Eye (tissue), 1 donor: Measurements from ENCODE around the gene ARHGAP8.

Source experiments
- DNase-seq: peaks from one replicate; pipeline ENCODE4 v3.0.0-alpha.2; 2015

Gene ARHGAP8

GRCh38 chr22:44807232-44807631, 54.9 kb downstream of the ARHGAP8 start:
- DNase-seq, result no peak

GRCh38 chr22:44807915-44808690, 55.7 kb downstream of the ARHGAP8 start:
- DNase-seq, result peak; percentile 43

GRCh38 chr22:44809456-44809855, 57.1 kb downstream of the ARHGAP8 start:
- DNase-seq, result no peak

- no peak for DNase-seq
Measured at GRCh38 chr22:44811141-44811540, 58.8 kb downstream of the ARHGAP8 start.

- DNase-seq, result no peak
Measured at GRCh38 chr22:44813416-44813815, 61.0 kb downstream of the ARHGAP8 start.

- DNase-seq, result no peak
Measured at GRCh38 chr22:44814266-44815098, 62.1 kb downstream of the ARHGAP8 start.

- DNase-seq, result no peak
Measured at GRCh38 chr22:44815099-44816070, 63.0 kb downstream of the ARHGAP8 start.

GRCh38 chr22:44816141-44816540, 63.8 kb downstream of the ARHGAP8 start:
- no peak for DNase-seq

- DNase-seq, result no peak
Measured at GRCh38 chr22:44818727-44819126, 66.4 kb downstream of the ARHGAP8 start.

- no peak for DNase-seq
Measured at GRCh38 chr22:44819966-44820631, 67.7 kb downstream of the ARHGAP8 start.

- DNase-seq, result peak; percentile 60
Measured at GRCh38 chr22:44821741-44822475, 69.5 kb downstream of the ARHGAP8 start.

GRCh38 chr22:44822534-44822933, 70.2 kb downstream of the ARHGAP8 start:
- peak; percentile 24 for DNase-seq

- DNase-seq, result no peak
Measured at GRCh38 chr22:44823396-44823795, 71.0 kb downstream of the ARHGAP8 start.

GRCh38 chr22:44823806-44824205, 71.4 kb downstream of the ARHGAP8 start:
- DNase-seq, result no peak

GRCh38 chr22:44824271-44824670, 71.9 kb downstream of the ARHGAP8 start:
- DNase-seq, result no peak

GRCh38 chr22:44825310-44826150, 73.2 kb downstream of the ARHGAP8 start:
- no peak for DNase-seq

- no peak for DNase-seq
Measured at GRCh38 chr22:44827666-44828190, 75.4 kb downstream of the ARHGAP8 start.

- no peak for DNase-seq
Measured at GRCh38 chr22:44828193-44828592, 75.8 kb downstream of the ARHGAP8 start.

GRCh38 chr22:44831885-44832284, 79.5 kb downstream of the ARHGAP8 start:
- no peak for DNase-seq

GRCh38 chr22:44834065-44834464, 81.7 kb downstream of the ARHGAP8 start:
- no peak for DNase-seq
